ENCODE data around the gene ARNT2. TPM values are rescaled to one million over a fixed set of nuclear protein-coding genes. Genes with fewer than 3 reads are reported as not detected.
A peak's percentile ranks its signal among the peaks of the same experiment; 100 is the strongest.

The ARNT2 gene
- polyA plus RNA-seq, 1 of the 3 experiments (the other 2 are of a cell fraction) = 17.0 TPM

DNA sequence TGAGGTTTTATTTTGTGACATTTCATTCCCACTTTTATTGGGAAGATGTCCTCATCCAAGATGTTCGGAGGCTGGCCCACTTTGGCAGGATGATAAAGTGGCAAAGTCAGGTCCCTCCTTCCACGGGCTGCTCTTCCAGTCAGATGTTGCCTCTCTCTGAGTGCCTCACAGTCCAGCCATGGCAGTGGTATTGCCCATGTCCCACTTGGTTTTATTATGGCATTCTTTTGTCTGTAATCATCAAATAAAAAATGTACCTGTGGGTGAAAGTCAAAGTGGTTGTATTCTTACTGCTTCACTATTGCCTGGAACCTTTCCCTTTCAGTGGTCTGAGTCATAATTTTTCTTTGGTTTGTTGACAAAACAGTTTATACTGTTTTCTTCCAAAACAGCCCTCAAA, 20.2 kb downstream of the ARNT2 start:
- WGBS (ENCODE audit: low lambda C conversion rate) = 100% methylated on average over 2 of the region's 2 CpGs
- H3K9ac ChIP-seq = no peak overlapping the region
- TF ChIP-seq, protein P1, sequence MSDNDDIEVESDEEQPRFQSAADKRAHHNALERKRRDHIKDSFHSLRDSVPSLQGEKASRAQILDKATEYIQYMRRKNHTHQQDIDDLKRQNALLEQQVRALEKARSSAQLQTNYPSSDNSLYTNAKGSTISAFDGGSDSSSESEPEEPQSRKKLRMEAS (IDR thresholded peaks at IDR 0.05; ENCODE audit: low read depth) = no peak
- TF ChIP-seq, protein P2, sequence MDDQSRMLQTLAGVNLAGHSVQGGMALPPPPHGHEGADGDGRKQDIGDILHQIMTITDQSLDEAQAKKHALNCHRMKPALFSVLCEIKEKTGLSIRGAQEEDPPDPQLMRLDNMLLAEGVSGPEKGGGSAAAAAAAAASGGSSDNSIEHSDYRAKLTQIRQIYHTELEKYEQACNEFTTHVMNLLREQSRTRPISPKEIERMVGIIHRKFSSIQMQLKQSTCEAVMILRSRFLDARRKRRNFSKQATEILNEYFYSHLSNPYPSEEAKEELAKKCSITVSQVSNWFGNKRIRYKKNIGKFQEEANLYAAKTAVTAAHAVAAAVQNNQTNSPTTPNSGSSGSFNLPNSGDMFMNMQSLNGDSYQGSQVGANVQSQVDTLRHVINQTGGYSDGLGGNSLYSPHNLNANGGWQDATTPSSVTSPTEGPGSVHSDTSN (IDR thresholded peaks at IDR 0.05) = peak; percentile 27; the same call in 1 of the 2 replicates
- H3K36me3 ChIP-seq (replicated peaks in 1 of 2; ENCODE audit: control insufficient read depth in 1 of 2, insufficient read depth in 2 of 2, low read length in 1 of 2) = no peaks in the 10 kb centered on the region
- POLR2A ChIA-PET = no interaction called here
- no peak overlapping the region for H3K27ac ChIP-seq (ENCODE audit: low read depth in 2 of 2, low read length in 1 of 2)
- no peaks in the 10 kb centered on the region for H3K9me2 ChIP-seq
- H4K20me1 ChIP-seq (ENCODE audit: insufficient read depth) = no peaks in the 10 kb centered on the region
- no peak overlapping the region for H3K4me2 ChIP-seq
- no peak overlapping the region for H2AFZ ChIP-seq (ENCODE audit: low read depth)
- H3K4me1 ChIP-seq (ENCODE audit: control insufficient read depth in 1 of 2, insufficient read depth in 2 of 2, low read depth in 1 of 2, low read length in 1 of 2) = peaks cover 0 to 4% of the 10 kb centered on the region in 2 experiments; a peak in 2 of 4 replicates
- H3F3A ChIP-seq (replicated peaks; ENCODE audit: insufficient read depth) = no peaks in the 10 kb centered on the region
- CTCF ChIA-PET = no interaction called here
- no peaks in the 10 kb centered on the region; the same call in none of the 2 replicates for H3K79me2 ChIP-seq (ENCODE audit: insufficient read depth)
- no peaks in the 10 kb centered on the region for H3K9me3 ChIP-seq
- no peak for DNase-seq
- H3K27me3 ChIP-seq (ENCODE audit: insufficient read depth) = no peaks in the 10 kb centered on the region
- H3K4me3 ChIP-seq (ENCODE audit: low read depth in 2 of 2, low read length in 1 of 2) = no peak overlapping the region

DNA sequence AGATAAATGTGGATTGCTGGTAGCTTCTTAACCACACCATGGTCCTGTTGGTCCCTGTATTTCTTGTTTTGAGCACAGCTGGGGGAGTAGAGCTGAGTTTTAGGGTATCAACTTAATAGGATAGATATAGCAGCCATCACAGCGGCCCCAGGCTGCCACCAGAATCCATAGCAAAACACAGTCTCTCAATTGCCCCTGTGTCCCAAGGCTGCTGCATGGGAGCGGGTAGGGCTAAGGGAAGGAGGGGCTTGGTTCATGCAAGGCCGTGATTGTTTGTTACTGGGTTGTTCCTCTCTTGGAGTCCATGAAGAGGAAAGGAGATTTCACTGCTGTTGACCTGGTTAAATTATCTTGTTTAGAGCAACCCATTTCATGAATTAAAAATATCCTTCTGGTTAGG, 22.1 kb downstream of the ARNT2 start:
- H3K27ac ChIP-seq (ENCODE audit: low read depth in 2 of 2, low read length in 1 of 2) = no peak overlapping the region
- no peaks in the 10 kb centered on the region for H3K9me3 ChIP-seq
- WGBS (ENCODE audit: low lambda C conversion rate) = 93% methylated on average over 3 of the region's 3 CpGs
- no peak overlapping the region for H3K4me3 ChIP-seq (ENCODE audit: low read depth in 2 of 2, low read length in 1 of 2)
- H3K4me2 ChIP-seq = no peak overlapping the region
- ChIA-PET POLR2A (no interaction called here), CTCF (no interaction called here)
- no peak for TF ChIP-seq EP300 (IDR thresholded peaks at IDR 0.05; ENCODE audit: borderline replicate concordance in 1 of 2, low read depth in 1 of 2, low read length in 1 of 2)
- no peak for TF ChIP-seq NRF1 (IDR thresholded peaks at IDR 0.05; ENCODE audit: low read depth, low read length)
- TF ChIP-seq RFX5 (IDR thresholded peaks at IDR 0.05; ENCODE audit: low read length) = no peak
- no peak for TF ChIP-seq MXI1 (IDR thresholded peaks at IDR 0.05; ENCODE audit: low read depth, low read length)
- TF ChIP-seq, protein P3, sequence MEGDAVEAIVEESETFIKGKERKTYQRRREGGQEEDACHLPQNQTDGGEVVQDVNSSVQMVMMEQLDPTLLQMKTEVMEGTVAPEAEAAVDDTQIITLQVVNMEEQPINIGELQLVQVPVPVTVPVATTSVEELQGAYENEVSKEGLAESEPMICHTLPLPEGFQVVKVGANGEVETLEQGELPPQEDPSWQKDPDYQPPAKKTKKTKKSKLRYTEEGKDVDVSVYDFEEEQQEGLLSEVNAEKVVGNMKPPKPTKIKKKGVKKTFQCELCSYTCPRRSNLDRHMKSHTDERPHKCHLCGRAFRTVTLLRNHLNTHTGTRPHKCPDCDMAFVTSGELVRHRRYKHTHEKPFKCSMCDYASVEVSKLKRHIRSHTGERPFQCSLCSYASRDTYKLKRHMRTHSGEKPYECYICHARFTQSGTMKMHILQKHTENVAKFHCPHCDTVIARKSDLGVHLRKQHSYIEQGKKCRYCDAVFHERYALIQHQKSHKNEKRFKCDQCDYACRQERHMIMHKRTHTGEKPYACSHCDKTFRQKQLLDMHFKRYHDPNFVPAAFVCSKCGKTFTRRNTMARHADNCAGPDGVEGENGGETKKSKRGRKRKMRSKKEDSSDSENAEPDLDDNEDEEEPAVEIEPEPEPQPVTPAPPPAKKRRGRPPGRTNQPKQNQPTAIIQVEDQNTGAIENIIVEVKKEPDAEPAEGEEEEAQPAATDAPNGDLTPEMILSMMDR (IDR thresholded peaks at IDR 0.05) = no peak
- TF ChIP-seq YY1 (IDR thresholded peaks at IDR 0.05; ENCODE audit: low read depth) = no peak
- TF ChIP-seq TAF1 (IDR thresholded peaks at IDR 0.05; ENCODE audit: borderline replicate concordance, low read depth, low read length) = no peak
- TF ChIP-seq SIN3A (IDR thresholded peaks at IDR 0.05; ENCODE audit: borderline replicate concordance, low read depth, low read length) = no peak
- TF ChIP-seq MEF2A (IDR thresholded peaks at IDR 0.05; ENCODE audit: borderline replicate concordance, low read depth) = no peak
- TF ChIP-seq, protein P2 (IDR thresholded peaks at IDR 0.05) = no peak
- no peak for TF ChIP-seq NFIC (IDR thresholded peaks at IDR 0.05; ENCODE audit: borderline replicate concordance)
- TF ChIP-seq RAD21 (IDR thresholded peaks at IDR 0.05; ENCODE audit: low read length) = no peak
- no peaks in the 10 kb centered on the region for H3K36me3 ChIP-seq (replicated peaks in 1 of 2; ENCODE audit: control insufficient read depth in 1 of 2, insufficient read depth in 2 of 2, low read length in 1 of 2)
- H2AFZ ChIP-seq (ENCODE audit: low read depth) = no peak overlapping the region
- no peak for DNase-seq
- H4K20me1 ChIP-seq (ENCODE audit: insufficient read depth) = no peaks in the 10 kb centered on the region
- H3K9me2 ChIP-seq = no peaks in the 10 kb centered on the region
- H3F3A ChIP-seq (replicated peaks; ENCODE audit: insufficient read depth) = no peaks in the 10 kb centered on the region
- no peaks in the 10 kb centered on the region for H3K27me3 ChIP-seq (ENCODE audit: insufficient read depth)
- peaks cover 5% of the 10 kb centered on the region for H3K79me2 ChIP-seq (ENCODE audit: insufficient read depth)
- H3K9ac ChIP-seq = no peak overlapping the region
- H3K4me1 ChIP-seq (ENCODE audit: control insufficient read depth in 1 of 2, insufficient read depth in 2 of 2, low read depth in 1 of 2, low read length in 1 of 2) = peaks cover 0 to 4% of the 10 kb centered on the region in 2 experiments; a peak in 2 of 4 replicates
